K562 treated with DMSO at 1 percent for 48 hours (cell line): ENCODE data around the gene RUNX1. TPM values are rescaled to one million over a fixed set of nuclear protein-coding genes. Genes with fewer than 3 reads are reported as not detected.

Source experiments
- total RNA-seq: library from RNA; unstranded; fragments of 300-600 nt; gene quantifications from 2 replicates; pipeline ENCODE4 v1.2.3, GENCODE V29; 2022; ENCODE audit warnings: low replicate concordance; ENCODE audit errors: extremely low read depth

The RUNX1 gene
- not detected in 2 replicates for total RNA-seq

GRCh38 chr21:35048706-35049617 is at the start of gene RUNX1:
TSS of gene RUNX1 (minus strand) at chr21:35049302.

